ENCODE results near the gene GALNT6.
"Not testable (repeated sequence)": the region's sequence is repeated elsewhere in the genome, so short reads cannot be mapped to it uniquely, and the experiment has no call there.

The GALNT6 gene

DNA sequence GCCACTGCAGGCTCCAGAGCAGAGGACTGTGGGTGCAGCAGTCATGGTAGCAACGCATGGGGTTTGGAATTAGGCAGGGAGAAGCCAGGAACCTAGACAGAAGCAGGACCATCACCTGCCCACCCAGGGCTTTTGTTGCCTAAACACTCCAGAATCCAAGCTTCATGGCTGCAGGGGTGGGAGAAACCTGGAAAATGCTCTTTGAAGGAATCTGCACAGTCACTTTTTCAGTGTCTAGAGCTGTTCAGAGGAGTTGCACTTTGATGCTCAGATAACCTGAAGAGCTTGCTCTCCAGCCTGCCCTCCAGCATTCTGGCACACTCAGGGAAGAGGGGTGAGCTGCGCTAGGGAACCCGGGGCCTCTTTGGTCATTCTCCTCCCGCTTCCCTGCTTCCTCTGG, 43.1 kb downstream of the GALNT6 start:
- DNase-seq = no peak

- no peak for DNase-seq
These were observed 44.6 kb downstream of the GALNT6 start, which contains the start of gene CELA1 for GRCh38 chr12:51346581-51346980. TSS of gene CELA1 (minus strand) at chr12:51346679. CDS start at chr12:51346638, 41 bp downstream.

GRCh38 chr12:51345681-51346080, 45.5 kb downstream of the GALNT6 start:
- DNase-seq = no peak

DNA sequence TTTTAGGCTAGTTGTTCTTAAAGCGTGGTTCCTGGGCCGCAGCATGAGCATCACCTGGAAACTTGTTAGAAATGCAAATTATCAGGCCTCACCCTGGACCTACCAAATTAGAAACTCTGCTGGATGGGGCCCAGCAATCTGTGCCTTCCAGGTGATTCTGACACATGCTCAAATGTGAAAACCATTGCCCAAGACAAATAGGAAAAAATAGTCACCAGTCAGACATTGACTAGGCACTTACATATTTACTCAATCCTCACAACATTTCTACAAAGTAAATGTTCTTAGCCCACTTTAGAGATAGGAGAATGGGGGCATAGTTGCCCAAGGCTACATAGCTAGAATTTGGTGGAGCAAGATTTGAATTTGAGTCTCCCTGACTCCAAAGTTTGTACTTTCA, 48.0 kb downstream of the GALNT6 start:
- no peak for DNase-seq

DNA sequence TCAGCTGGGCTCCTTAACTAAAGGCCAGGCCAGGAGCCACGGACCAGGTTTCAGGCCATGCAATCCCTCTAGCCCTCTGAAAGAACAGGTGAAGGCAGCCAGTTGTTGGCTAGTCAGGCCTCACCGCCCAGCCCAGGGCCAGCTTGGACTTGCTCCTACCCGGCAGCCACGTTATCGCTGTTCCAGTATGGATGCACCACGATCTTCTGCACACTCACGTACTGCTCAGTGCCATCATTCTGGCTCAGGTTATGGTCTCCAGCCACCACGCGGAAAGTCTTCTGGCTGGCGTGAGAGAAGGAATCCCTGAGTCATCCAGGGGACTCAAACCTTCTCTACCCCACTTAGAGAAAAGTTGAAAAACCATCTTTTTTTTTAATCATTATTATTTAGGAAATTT, 48.8 kb downstream of the GALNT6 start:
- DNase-seq = no peak

GRCh38 chr12:51341251-51342007, 49.8 kb downstream of the GALNT6 start:
- DNase-seq = peak; percentile 71

GRCh38 chr12:51339750-51340149, 51.5 kb downstream of the GALNT6 start:
- no peak for DNase-seq

DNA sequence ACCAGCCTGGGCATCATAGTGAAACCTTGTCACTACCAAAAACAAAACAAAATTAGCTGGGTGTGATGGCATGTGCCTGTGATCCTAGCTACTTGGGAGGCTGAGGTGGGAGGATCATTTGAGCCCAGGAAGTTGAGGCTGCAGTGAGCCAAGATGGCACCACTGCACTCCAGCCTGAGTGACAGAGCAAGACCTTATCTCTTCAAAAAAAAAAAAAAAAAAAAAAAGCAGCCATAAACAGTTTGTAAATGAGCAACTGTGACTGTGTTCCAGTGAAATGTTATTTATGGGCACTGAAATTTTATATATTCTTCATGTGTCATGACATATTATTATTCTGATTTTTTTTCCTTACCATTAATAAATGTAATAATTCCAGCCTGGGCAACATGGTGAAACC, 53.9 kb downstream of the GALNT6 start:
- DNase-seq = not testable (repeated sequence)

DNA sequence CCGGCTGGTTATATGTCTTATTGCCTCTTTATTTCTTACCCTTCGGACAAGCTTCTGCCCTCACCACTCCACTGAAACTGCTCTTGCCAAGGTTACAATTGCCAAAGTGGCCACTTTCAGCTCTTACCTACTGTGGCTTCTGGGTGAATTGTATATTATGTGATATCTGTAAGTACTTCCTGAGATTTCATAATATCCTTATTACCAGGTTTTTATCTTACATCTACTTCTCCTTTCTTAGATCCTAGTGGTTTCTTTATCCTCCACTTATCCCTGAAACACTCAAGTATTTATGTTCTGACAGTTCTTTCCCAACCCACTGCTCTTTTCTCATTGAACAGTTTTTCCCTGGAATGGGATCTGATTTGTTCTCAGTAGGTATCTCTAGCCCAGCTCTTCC, 55.3 kb downstream of the GALNT6 start:
- DNase-seq = no peak

DNA sequence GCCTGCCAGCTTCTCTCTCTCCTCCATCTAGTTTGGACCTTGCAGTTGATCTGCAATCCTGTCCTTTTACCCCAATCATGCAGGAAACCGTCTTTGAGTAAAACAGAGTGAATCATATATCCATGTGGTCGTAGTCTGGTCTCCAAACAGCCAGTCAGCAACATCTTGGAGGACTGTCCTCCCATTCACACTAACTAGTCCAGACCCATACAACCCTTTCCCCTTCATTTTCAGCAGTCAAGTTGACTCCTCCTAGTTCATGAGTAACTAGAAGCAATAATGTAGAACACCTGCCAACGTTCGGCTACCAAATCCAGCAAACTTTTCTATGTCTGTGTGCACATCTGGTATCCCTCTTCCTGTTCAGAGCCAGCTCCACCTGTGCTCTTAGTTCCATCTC, 56.4 kb downstream of the GALNT6 start:
- no peak for DNase-seq

- DNase-seq = no peak
These were observed 57.7 kb downstream of the GALNT6 start for GRCh38 chr12:51333536-51333935.

- no peak for DNase-seq
These were observed 61.0 kb downstream of the GALNT6 start for GRCh38 chr12:51330186-51330585.

- peak; percentile 17 for DNase-seq
These were observed 61.5 kb downstream of the GALNT6 start for GRCh38 chr12:51329742-51330141.

- no peak for DNase-seq
These were observed 62.6 kb downstream of the GALNT6 start for GRCh38 chr12:51328587-51328986.

DNA sequence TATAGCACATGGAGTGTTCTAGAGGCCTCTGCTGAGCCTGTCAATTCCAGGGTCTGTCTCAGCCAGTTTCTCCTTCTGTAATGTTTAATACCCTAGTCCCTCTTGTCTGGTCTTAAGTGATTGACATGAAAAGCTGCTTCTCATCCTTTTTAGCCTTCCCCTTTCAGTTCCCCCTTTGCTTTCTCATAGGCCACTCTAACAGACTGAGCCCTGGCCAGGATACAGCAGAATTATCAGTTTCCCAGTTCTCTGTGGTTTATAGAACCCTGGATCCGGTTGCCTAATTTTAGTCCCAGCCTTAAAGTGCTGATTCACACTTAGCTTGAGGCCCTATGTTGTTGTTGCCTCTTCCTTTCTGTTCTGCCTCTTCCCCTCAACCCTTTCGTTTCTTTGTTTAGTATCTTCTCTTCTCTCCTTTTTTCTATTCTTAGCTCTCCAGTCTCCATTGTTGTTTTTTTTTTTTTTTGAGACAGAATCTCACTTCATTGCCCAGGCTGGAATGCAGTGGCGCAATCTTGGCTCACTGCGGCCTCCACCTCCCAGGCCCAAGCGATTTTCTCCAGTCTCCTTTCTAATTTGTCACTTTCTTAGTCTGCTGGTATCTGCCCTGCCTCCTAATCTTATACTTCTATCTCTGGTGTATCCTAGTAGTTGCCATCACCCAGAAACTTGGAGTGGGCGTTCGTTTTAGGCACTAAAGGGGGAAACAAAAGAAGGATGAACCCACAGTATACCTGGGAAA, 64.3 kb downstream of the GALNT6 start:
- DNase-seq = no peak

DNA sequence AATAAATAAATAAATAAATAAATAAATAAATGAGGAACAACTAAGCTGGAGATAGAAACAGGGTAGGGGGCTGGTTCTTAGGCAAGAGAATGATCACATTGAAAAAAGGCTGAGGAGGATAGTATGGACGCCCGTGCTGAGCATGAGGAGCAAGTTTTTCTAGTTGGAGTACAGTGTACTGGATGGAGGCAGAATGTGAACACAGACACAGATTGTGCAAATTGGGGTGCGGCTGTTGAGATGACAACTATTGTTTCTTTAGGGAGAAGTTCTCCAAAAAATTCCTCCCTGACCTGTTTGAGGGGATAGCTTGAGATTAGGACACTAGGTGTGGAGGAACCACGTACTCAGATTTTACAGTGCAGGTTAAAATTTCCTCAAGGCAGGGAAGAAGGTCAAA, 66.3 kb downstream of the GALNT6 start:
- DNase-seq = no peak

GRCh38 chr12:51323966-51324895, 67.0 kb downstream of the GALNT6 start, which contains the start of gene BIN2:
TSS of gene BIN2 (minus strand) at chr12:51324174. CDS start at chr12:51324102, 72 bp downstream.
- DNase-seq = peak; percentile 71

DNA sequence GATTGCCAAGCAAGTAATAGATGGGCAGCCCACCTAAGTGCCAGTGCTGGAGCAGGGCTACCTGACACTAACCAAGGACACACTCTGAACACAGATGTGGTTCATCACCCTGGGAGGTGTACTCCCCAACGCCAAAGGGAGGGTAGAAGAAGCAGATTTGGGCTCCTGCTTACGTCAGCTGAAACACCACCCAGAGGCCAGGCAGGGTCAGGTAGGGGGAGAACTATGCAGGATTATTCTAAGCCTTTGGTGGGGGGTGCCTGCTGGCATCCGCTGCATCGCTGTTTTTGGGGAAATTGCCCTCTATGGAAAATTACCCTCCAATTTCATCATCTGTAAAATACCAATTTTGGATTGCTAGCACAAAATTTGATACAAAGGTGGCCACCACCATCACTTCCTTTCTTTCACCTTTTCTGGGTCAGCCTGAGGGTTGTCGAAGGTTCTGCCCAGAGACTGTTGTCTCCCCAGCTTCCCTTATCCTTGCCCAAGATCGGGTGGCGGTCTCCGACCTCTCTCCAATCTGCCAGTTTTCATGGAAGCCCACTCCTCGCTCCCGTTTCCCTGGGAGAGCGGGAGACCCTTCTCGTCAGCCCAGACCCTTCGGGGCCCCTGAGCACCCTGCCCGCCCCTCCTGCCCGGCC, 67.8 kb downstream of the GALNT6 start:
- DNase-seq = peak; percentile 49

DNA sequence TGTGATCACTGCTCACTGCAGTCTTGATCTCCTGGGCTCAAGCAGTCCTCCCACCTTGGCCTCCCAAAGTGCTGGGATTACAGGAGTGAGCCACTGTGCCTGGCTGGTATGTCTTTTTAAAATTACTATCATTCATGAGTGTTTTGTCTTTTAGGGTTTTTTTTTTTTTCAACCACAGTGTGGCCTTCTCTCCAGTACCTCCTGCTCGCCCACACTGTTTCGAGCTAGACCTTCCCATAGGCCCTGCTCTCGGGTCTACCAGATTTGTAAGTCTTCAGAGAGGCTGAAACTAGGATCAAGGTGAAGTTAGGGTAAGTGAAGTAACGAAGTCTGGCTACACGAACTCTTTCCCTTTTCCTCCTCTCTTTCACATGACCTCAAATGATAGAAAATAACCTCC, 68.8 kb downstream of the GALNT6 start:
- peak; percentile 35 for DNase-seq

DNA sequence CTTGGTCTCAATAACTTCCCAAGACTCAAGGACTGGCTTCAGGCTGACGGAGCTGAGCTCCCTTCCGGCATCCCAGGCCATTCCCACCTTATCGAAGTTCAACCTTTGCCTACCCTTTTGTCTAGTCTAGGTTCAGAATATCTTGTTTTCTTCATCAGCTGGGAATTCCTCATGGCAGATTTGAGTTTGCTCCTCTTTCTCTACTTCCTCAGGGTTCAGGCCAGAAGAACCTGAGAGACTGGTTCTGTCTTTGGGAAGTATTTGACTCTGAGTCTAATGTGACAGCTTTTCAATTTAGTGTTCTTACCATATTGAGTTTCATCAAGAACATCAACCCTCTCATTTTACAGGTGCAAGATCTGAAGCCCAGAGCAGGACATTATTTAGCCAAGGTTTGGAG, 69.3 kb downstream of the GALNT6 start:
- DNase-seq = no peak

- no peak for DNase-seq
These were observed 70.4 kb downstream of the GALNT6 start for GRCh38 chr12:51320695-51321320.

GRCh38 chr12:51320311-51320694, 70.9 kb downstream of the GALNT6 start:
- no peak for DNase-seq
